GM12892 (cell line): Measurements from ENCODE around the gene WFDC1.

Experiments used
- POLR2A ChIP-seq: IDR thresholded peaks from 2 replicates; pipeline ENCODE4 v1.6.1; 2011; ENCODE audit warnings: low read depth, low read length, control low read depth
- POLR2AphosphoS5 ChIP-seq: IDR thresholded peaks from 2 replicates; pipeline ENCODE4 v1.6.1; 2011; ENCODE audit warnings: low read depth, low read length, control low read depth
- TAF1 ChIP-seq: IDR thresholded peaks from 2 replicates; pipeline ENCODE4 v1.6.1; 2011; ENCODE audit warnings: low read depth, mild to moderate bottlenecking, control low read depth, low read length, borderline replicate concordance

DNA sequence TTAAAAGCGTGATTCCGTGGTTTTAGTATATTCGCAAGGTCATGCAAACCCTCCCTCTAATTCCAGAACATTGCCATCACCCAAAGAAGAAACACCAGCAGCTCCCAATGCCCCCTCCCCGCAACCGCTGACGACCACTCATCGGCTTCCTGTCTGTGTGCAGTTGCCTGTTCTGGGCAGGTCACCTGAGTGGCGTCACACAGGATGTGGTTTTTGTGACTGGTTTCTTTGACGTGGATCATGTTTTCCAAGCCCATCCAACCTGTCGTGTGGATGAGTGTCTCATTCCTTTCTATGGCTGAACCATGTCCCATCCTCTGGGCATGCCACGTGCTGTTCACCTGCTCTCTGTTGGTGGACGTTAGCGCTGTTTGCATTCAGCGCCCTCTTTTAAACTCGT lies 65.5 kb downstream of the WFDC1 start:
- TF ChIP-seq TAF1 = no peak
- TF ChIP-seq POLR2A = no peak
- no peak for TF ChIP-seq POLR2AphosphoS5
